HL-60/S4 (cell line): ENCODE results near the gene SUGCT.

Source experiments
- in situ Hi-C: fragments of 300-500 bp; cut with MboI; formaldehyde crosslinking; loops from 2 replicates; pipeline ENCODE4 v1.14.3; 2022; ENCODE audit warnings: low sequenced_read_pairs

The SUGCT gene

DNA sequence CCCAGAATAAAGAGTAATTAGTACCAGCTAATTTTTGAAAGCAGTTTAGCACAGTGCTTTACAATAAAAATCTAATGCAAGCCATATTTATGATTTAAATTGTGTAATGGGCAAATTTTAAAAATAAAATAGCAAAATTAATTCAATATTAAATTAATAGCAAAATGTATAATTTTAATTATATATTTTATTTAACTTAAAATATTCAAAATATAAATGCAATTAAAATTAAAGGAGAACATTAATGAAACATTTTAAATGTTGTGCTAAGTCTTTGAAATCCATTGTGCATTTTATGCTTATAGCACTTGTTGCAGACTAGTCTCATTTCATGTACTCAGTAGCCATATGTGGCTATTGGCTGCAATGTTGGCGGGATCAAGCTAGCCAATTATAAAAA lies 367.6 kb downstream of the SUGCT start:
- in situ Hi-C loops: no loop called here

DNA sequence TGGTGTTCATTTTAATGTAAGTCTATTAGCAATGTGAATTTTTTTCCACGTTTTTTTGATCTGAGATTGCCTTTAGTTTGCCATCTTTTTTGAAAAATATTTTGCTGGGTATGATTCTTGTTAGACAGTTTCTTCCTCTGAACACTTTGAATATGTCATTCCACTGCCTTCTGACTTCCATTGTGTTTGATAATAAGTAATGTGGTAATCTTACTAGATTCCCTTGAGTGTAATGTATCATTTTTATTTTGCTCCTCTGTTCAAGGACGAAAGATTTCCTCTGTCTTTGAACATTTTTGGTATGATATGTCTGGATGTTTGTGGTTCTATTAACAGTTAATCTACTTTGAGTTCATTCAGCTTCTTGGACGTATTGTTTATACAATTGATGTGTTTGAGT lies 371.4 kb downstream of the SUGCT start:
- in situ Hi-C loops: no loop called here

DNA sequence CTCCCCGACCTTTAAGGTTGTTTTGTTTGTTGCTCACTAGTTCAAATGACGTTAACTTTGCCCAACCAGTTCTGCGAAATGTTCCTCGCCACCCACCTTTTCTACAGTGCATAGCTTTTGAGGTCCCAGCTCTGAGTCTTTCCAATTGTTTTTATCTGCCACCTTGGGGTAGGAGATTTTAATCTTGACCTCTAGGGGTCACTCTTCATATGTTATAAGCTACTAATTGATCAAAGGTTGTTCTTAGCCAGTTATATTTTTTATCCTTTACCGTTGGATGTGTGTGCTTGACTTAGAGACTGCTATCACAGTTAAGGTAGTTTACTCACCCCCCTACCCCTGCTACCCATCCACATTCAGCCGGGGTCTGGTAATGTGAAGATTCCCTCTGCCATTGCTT lies 372.4 kb downstream of the SUGCT start:
- in situ Hi-C loops: no loop called here

DNA sequence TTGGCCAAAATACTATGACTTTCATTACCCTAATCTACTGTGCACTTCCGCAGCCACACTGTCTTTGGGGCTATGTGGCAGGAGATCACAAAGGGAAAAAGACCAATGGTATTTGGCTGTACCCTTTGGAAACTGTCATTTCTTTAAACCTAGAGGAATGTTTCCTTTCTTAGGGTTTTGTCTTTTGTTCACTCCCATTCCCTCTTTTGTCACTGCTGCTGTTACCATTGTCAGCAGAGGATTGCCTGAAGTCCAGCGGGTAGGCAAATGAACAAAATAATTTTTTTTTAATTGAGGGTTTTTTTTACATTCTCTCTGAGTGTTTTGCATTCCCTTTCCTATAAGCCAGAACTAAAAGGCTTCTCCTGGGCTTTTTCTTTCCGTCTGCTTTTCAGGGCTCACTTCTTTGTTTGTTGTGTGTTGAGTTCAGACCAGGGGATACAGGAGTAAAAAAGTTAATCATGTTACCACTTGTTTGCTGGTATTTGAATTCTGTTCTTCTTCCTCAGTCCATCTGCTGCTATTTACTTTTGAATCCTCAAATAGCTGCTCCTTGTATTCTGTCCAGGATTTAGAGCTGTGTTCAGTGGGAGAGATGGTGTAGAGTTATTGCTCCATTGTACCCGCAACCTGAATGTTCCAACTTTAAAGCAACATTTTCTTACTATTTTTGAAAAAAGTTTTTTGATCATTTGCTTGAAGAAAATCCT lies 374.6 kb downstream of the SUGCT start:
- in situ Hi-C loops: no loop called here

DNA sequence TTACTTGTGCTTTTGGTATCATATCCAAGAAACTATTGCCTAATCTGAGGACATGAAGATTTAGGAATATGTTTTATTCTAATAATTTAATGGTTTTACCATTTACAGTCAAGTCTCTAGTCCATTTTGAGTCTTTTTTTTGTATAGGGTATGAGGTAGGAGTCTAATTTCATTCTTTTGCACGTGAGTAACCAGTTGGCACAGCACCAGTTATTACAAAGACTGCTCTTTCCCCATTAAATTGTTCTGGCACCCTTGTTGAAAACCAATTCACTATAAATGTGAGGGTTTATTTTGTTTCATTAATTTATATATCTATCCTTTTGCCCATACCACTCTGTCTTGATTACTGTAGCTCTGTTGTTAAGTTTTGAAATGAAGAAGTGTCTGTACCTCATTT lies 381.6 kb downstream of the SUGCT start:
- in situ Hi-C loops: no loop called here

DNA sequence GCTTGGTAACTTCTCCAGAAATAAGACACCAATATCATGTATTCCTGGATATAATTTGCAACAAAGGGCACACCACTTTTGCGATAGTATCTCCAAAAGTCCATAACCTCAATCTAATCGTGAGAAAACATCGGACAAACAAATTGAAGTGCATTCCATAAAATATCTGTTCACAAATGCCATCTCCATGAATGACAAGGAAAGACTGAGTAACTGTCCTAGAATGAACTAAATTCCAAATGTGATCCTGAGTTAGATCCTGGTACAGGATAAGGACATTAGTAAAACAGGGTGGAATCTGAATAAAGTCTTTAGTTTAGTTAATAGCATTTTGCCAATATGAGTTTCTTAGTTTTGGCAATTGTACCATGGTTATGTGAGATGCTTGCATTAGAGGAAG lies 384.2 kb downstream of the SUGCT start:
- in situ Hi-C loops: no loop called here

DNA sequence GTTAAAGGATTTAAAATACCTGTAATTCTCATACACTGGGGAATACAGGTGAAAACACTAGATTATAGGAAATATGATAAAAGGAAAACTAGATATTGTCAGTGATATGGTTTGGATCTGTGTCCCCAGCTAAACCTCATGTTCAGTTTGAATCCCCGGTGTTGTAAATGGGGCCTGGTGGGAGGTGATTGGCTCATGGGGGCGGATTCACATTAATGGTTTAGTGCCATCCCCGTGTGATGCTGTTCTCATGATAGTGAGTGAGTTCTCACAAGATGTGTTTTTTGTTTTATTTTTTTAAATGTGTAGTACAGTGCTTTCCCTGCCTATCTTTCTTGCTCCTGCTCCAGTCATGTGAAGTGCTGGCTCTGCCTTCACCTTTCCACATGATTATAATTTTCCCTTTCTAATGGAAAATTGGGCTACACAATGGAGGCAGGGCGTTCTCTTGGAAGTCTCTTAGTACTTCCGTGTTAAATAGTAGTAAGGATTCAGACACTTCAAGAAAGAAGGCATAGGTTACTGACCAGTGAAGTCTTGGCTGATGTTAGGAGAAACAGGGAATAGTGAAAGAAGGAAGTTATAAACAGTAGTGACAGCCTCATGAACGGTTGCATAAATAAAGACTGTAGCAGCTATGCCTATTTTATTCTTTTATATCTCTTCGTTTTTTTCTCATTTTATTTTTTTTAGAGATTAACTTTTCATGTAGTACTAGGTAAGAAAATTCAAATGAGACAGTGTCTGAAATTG lies 386.4 kb downstream of the SUGCT start:
- in situ Hi-C loops: no loop called here

DNA sequence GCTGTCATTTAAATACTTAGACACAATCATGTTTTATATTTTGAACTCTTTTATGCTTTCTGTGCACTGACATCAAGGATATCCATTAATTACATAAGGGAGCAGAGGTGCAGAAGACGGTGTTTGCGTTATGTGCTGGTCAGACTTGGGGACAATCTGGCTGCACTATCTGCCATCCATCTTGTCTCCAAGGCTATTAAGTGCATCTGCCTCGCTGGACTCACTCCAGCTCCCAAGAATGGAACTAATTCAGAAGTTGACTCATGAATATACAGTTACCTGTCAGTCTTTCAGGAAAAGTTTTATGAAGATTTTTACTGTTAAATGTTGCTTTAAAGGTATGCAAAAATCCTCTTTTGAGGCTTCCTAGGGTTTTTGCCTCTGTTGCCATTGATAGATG lies 391.0 kb downstream of the SUGCT start:
- in situ Hi-C loops: no loop called here

DNA sequence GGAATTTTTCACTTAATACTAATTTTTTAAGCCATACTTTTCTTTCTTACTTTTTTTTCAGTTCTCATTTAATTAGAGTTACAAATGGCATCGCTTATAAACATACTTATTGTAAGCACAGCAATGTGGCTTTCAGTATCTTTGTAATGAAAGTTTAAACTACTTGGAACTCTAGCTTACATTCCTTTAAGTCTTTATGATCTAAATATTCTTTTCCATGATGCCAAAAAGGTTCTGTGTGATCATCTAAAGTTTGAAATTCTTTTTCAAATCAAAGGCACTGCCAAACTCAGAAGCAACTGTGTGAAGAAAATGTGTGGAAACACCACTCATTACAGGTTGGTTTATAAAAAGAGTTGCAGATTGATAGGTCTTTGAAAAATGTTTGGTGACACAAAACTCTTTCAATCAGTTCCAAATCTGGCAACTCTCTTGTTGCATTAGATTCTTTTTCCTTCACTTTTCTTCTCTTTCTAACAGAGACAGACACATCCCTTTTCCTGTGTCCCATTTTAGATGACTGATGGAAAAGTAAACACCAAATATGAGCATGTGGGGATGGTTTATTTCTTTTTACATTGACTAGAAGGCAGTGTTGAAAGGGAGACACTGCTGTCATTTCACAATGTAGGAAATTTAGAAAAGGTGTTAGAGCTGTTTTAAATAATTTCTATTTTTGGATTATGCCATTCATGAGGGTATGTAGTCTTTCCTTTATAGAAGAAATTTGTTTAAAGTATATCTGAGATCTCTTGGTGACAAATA lies 392.3 kb downstream of the SUGCT start:
- in situ Hi-C loops: no loop called here

DNA sequence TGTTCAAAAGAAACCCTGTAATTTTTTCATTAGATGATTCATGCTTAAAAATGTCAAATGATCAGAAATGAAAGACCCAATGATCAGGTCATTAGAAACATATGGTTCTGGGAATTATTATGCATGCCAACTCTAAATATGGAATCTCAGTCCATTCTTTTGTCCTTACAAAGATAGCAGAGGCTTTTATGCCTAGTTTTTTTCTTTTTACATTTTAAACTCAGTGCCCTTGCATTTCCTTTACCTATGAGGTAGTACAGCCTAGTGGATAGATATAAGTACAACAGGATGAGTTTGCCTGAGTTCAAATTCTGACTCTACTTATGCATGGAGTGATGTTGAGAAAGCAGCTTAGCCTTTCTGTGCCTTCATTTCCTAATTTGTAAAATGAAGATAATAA lies 392.9 kb downstream of the SUGCT start:
- in situ Hi-C loops: no loop called here

DNA sequence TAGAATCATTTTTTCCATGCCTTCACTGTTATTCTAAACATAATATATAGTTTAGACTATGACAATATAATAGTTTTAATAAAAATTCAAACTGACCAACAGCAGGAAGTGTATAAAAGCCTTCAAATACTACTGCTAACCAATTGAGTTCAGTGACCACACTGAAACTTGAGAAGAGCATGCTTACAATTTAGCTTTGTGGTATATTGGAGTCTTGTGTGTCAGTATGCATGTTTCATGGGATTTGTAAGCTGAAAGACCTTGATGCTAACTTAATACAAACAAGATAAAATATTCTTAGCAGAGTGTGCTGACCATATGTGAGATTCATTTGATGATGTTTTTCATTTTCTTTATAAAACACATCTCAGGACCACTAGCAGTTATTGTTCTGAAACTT lies 395.5 kb downstream of the SUGCT start:
- in situ Hi-C loops: no loop called here

DNA sequence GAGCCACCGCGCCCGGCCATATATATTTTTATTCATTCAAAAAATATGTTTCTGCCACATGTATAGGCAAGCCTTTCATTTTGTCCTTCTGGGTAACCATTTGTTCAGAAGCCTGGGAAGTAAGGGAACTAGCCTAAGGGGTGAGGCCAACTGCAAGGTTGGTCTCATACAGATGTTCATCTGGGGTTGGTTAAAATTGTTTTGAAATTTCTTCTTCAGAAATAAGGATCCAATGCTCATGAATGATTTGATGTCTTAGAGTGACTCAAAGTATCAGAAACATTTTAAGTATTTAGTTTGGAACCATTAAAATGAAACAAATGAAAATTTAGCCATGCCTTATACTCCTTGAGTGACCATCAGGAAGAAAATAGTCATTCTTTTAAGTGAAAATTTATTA lies 397.2 kb downstream of the SUGCT start:
- in situ Hi-C loops: no loop called here

DNA sequence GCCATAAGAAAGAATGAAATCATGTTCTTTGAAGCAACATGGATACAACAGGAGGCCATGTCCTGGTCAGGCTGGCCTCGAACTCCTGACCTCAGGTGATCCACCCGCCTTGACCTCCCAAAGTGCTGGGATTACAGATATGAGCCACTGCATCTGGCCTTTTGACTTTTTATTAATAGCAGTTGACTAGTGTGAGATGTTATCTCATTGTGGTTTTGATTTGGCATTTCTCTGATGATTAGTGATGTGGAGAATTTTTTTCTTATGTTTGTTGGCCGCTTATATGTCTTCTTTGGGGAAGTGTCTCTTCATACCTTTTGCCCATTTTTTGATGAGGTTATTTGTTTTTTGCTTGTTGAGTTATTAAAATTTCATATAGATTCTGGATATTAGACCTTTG lies 400.9 kb downstream of the SUGCT start:
- in situ Hi-C loops: no loop called here

DNA sequence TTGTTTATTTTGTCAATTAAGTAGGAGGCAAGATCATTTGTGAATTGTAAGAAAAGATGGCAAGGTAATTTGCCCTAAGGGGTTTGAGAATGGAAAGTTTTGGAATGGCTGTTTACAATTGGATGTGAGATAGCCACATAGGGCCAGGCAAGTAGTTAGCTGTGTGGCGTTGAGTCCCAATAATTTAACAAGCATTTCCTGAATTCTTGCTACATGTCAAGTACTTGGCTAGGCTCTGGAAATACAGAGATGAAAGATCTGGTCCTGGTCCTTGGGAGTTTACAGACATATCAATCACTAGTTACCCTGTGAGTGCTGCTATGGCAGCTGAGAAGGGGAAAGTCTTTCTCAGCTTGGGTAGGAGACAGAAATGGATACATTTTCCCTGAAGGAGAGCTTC lies 401.6 kb downstream of the SUGCT start:
- in situ Hi-C loops: no loop called here

DNA sequence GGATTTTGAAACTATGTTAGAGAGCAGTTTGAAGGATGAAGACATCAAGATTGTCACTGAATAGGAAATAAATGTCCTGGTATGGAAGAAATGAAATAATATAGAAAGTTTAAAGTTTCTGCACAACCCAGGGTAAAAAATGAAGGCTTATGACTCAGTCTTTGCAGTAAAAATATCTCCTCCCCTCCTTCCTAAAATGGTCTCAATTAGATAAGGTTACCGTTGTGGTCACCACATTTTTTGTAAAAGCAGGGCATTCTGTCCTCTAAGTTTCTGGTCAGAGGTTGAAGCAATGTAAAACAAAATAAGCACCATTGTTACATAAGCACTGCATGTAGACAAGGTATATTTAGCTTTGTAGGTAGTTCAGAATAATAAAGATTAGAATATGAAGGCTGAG lies 403.5 kb downstream of the SUGCT start:
- in situ Hi-C loops: no loop called here

DNA sequence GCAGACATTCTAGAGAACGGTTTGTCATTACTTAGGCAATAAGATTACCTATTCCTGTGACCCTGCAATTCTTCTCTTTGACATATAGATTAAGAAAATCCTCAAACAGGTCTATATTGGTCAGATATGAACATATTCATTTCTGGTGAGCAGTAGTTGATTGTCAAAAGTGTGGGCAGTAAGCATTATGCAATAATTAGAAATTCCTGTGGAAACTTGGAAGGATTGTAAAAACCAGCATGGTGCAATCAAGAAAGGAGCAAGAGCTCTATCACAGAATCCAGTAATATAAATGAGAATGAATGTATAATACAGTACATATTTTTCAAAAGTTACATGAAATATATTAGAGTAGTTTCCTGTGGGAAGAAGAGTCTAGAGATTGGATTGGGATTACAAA lies 406.5 kb downstream of the SUGCT start:
- in situ Hi-C loops: no loop called here

DNA sequence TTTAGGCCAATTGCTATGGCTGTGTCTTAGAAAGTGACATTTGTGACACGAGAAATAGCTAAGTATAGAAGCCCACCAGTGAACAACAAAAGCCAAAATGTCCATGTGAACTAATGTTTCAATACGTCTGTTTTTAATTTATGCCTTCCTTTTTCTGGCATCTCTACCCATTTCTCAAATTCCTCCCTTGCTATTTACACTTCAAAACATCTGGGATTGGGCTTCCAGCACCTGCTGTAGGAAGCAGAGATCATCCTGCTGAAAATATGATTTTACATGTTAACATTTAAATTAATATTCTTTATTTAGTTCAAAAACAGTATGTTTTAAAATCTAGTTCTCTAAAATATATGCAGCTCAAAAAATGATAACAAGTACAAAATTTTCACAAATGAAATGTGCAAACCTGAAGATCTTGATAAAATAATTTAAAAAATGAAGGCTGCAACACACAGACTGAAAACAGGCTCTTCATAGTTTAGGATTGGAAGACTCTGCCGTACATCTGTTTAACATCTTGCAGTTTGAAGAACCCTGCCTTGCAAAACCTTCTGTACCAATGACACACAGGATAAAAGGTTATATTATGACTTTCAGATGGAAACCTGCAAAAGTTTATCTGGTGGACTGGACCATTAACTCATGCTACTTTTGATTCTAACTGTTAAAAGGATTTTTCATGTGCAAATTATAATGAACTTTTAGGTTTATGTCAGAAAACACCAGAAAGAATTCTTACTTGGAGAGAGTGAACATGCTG lies 408.4 kb downstream of the SUGCT start:
- in situ Hi-C loops: no loop called here

DNA sequence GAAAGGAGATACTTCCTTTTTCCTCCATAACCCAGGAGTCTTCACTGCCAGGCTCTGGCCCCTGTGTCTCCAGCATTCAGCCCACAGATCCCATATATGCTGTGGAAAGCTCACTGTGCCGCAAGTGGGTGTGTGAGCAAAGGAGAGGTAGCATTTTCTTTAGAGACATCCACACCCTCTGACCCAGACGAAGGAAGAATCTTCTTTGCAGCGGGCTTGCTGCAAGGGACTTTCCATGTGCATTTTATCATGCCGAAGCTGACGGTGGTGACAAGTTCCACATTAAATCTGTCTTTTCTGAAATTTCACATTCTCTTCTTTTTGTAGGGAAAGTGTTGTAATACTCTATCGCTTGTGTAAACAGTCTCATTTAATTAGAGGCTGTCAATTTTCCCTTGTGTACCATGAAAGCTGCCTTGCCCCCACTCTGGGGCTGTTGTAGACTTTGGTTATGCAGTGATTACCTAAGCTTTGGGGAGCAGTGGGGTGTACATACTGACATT lies 409.5 kb downstream of the SUGCT start:
- in situ Hi-C loops: no loop called here

DNA sequence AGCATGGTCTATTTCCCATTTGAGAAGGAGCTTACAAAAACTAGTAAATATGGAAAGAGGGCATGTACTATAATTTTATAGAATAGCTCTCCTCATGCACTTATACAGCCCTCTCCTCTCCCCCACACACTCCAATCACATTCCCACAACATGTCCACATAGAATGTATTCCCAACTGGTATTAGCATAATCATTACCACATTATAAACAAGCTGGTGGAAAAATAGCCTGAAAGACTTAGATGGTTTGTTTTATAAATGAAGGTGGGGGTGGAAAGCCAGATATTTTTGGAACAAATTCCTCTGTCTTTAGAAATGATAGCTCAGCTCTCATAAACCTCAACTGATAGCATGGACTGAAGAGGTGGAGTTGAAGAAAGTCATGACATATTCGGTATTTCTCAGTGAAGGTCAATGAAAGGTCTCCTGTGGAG lies 410.1 kb downstream of the SUGCT start:
- in situ Hi-C loops: no loop called here

DNA sequence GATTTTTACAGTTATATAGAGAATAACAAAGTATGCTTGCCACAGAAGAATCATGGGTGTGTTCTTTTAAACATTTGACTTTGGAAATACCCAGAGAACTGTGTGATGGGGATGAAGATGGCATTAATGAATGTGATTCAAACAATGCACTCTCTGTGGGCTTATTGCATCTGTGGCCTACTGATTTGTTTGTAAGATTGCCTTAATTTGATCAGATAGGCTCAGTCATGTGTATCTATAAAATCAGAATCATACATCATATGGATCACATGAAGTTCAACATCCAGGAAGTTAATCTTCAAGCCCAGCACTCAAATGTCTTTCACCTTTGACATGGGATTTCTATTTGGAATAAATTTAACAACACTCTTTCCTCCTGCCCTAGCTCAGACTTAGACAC lies 410.9 kb downstream of the SUGCT start:
- in situ Hi-C loops: no loop called here
